HG03457 (cell line): Measurements from ENCODE around the gene PKDREJ.

Experiments
- ATAC-seq: cut with Tn5 transposase; IDR thresholded peaks from one replicate; pipeline ENCODE4 v1.9.1; 2021; ENCODE audit warnings: moderate number of reproducible peaks; ENCODE audit not compliant: unreplicated experiment

The PKDREJ gene

DNA sequence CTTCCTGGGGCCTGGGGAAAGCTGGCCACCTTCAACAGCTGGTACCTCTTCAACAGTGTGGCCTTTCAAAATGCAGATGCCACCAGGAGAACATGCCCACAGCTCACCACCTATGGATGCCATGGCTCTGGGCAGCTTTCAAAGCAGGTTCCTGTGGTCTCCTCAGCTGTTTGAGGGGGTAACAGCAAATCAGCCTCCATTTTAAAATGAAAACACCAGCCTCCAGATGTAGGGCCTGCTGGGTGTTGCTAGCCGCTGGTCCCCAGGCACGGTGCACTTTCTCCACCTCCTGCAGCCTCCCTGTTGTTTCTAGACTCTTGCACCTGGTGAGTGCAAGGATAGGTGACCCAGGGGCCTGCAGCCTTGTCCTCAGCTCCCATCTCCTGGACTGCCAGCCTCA is 23.1 kb downstream of the PKDREJ start:
- ATAC-seq = no peak

DNA sequence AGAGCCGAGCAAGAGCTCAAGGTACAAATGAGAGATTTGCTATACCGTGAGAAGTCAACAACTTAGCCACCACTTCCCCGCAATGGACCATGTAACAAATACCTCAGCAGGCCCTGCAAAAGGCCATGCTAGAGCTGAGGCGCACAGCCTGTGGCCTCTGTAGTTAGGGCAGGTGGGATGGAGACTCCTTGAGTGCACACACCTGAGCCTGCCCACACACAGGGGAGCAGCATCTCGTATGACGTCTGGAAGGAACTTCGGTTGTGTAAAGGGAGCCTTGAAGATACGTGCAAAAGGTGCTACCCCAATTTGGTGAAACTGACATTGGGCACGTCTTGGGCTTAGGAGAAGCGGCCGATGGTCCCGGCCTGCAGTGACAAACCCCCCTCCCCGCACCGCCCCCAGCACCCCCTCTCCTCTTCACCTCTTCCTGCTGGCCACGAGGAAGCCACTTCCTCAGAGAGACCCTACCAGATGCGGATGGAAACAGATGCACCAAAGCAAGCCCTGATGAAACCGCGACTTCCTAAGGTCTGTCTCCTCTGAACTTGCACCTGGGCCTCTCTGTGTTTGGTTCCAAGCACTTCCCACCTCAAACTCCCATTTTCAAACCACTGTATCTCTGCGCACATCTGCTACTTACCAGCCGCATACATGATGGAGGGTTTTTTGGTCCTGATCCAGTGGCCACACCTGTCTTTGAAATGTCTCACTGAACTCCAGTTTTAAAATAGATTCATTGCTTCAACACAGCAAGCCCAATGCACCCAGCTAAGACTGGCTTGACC is 23.7 kb downstream of the PKDREJ start:
- no peak for ATAC-seq

DNA sequence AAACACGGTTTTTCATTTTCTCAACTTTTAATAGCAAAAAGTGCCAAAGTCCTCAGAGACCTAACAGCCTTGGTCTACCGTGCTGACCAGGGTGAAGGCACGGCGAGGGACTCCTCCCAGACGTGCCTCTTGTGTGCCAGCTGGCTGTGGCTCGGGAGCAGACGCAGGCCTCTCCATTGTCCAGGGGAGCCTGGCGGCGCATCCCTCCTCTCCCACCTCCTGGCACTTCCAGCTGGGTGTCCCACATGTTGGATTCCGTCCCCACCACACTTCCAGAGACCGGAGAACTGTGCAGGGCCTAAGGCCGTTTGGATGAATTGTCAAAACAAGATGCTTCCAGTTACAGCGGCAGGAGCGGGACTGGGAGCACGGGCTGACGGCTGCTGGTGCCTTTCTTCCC is 24.6 kb downstream of the PKDREJ start:
- ATAC-seq = no peak

DNA sequence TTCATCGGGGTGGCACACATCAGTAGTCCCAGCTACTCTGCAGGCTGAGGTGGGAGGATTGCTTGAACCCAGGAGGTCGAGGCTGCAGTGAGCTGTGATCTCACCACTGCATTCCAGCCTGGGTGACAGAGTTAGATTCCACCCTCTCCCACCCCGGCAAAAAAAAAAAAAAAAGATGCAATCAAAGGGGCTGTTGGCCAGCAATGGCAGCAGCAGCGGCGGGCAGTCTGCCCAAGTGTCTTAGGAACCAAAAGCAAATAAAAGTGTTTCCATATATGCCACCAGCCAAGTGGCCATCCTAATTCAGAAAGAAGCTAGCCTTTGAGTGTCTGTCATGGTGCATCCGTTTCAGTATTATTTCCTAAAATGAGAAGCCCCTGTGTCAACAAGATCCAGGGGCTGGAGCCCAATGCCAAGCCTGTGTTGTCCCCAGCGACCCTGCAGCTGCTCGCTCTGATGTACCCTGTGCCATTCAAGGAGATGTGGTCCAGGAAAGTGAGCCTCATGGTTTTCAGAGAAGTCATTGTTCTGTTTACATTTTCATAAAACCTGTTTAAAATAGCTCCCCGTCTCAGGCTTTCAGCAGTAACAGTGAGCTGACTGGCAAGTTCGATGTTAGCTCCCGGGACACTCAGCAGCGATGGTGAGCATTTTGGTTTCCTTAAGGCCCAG is 25.6 kb downstream of the PKDREJ start:
- ATAC-seq = no peak

- ATAC-seq = no peak
These were observed 28.2 kb downstream of the PKDREJ start for GRCh38 chr22:46234969-46235368.

GRCh38 chr22:46233231-46233630 is 29.9 kb downstream of the PKDREJ start:
- no peak for ATAC-seq

GRCh38 chr22:46230262-46230901 is 32.8 kb downstream of the PKDREJ start:
- no peak for ATAC-seq

DNA sequence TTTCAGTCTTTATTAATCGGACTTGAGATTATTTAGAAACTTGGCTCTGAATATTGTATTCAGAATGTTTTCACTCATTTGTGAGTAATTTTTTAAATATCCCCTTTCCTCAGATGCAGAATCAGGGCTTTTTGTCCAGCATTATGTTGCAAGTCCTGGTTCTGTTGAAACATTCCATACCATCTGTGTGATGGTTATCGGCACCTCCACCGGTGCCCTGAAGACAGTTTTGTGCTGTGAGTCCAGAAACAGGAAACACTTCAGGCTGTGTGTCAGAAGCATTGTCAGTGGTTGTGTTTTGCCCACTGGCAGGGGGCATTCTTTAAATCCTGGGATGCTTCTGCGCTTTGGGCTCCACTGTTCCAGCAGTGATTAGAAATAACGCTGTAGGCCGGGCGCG is 33.4 kb downstream of the PKDREJ start:
- no peak for ATAC-seq

DNA sequence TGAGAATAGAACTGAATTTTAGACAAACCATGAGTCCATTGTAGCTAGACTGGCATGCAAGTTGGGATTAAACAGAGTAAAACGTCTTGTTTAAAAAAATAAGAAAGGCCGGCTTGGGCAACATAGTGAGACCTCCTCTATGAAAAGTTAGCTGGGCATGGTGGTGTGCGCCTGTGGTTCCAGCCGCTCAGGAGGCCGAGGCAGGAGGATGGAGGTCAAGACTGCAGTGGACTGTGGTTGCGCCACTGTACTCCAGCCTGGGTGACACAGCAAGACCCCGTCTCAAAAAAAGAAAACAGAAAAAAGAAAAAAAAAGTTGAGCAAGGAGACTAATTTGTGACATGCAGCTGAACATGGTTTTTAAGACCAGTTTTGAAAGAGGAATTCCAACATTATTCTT is 36.6 kb downstream of the PKDREJ start:
- no peak for ATAC-seq

GRCh38 chr22:46225631-46226030 is 37.5 kb downstream of the PKDREJ start:
- no peak for ATAC-seq

DNA sequence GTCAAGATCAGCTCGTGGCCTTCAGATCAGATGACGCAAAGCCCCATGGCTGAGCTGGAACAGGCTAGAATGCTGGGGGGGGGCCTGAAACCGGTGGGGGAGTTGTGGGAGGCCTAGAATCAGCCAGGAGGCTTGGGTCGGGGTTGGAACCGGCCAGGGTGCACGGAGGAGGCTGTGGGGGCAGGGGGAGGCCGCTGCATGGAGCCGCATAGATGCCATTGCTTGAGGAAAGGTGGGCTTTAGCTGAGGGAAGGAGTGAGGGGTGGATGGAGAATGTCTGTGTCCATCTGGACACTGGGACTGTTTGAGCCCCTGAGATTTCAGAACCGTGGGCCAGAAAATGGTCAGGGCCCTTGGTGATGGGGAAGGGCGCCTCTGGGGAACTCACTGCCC is 38.2 kb downstream of the PKDREJ start:
- no peak for ATAC-seq

GRCh38 chr22:46224044-46224897 is 38.9 kb downstream of the PKDREJ start:
- ATAC-seq = no peak

- no peak for ATAC-seq
These were observed 42.2 kb downstream of the PKDREJ start for GRCh38 chr22:46220921-46221320.

DNA sequence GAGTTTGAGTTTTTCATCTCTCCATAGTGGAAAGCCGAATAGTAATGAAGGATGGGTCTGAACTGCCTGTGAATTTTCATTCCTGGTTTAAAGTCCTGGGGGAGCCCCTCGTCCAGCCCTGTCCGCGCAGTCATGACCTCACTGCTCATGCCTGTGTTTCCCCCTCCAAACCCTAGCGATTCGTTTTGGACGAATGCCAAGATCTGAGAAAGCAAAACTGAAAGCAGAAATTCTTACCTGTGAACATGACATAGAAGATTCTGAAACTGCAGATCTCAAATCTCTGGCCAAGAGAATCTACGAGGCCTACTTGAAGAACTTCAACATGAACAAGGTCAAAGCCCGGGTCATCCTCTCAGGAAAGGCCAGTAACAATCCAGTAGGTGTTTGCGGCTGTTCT is 43.5 kb downstream of the PKDREJ start:
- ATAC-seq = no peak

DNA sequence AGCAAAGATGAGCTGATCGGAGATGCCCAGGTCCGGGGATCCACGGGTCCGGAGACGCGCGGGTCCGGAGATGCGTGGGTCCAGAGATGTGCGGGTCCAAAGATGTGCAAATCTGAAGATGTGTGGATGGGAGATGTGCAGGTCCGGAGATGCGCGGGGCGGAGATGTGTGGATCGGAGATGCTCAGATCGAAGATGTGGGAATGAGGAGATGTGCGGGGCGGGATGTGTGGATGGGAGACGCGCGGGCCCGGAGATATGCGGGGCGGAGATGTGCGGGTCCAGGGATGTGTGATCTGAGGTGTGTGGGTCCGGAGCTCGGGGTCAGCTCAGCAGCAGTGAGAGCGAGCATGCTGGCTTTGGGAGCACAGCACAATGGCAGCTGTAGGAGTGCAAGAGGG is 48.5 kb downstream of the PKDREJ start:
- no peak for ATAC-seq

DNA sequence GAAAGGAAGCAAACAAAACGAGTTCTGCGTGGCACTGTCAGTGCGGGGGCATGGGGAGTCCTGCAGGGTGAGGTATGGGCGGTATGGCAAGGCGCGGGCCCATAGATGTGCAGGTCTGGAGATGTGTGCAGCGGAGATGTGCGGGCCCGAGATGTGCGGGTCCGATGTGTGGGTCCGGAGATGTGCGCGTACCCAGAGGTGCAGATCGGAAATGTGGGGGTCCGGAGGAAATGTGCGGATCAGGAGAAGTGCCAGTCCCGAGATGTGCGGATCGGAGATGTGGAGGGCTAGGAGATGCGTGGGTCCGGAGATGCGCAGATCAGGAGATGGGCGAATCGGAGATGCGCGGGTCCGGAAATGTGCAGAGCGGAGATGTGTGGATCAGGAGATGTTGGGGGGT is 49.0 kb downstream of the PKDREJ start:
- no peak for ATAC-seq

- ATAC-seq = no peak
These were observed 50.1 kb downstream of the PKDREJ start for GRCh38 chr22:46213052-46213451.

DNA sequence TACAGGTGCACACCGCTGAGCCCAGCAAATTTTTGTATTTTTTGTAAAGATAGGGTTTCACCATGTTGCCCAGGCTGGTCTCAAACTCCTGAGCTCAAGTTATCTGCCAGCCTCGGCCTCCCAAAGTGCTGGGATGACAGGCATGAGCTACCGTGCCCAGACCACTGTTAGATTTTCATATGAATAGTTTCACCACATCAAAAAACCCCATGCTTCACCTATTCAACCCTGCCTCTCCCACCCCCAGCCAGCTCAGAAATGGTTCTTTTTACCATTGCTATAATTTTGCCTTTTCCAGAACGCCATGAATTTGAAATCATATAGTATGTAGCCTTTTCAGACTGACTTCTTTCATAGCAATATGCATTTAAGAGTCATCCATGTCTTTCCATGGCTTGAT is 50.9 kb downstream of the PKDREJ start:
- no peak for ATAC-seq

- no peak for ATAC-seq
These were observed 53.9 kb downstream of the PKDREJ start for GRCh38 chr22:46209262-46209661.
